Keratinocyte (primary cell): ENCODE measurements around the gene C17orf114.

ENCODE experiments used
- DNase-seq: peaks from one replicate; pipeline ENCODE4 v3.0.0-alpha.2; 2011; ENCODE audit warnings: low read depth, missing footprints, low spot score
- FAIRE-seq: peaks from 2 replicates; lab custom pipeline; 2011; peaks lifted over from hg19 to GRCh38; lab: Jason Lieb, UNC
- H2AFZ ChIP-seq: 2 replicates; pipeline ENCODE4 v1.6.0; 2012; ENCODE audit warnings: low read length, control low read depth, inconsistent platforms; ENCODE audit not compliant: control insufficient read depth
- H3K27ac ChIP-seq: 2 replicates; pipeline ENCODE4 v1.5.1; 2011; ENCODE audit warnings: low read length; ENCODE audit not compliant: control insufficient read depth, insufficient read depth
- H3K27me3 ChIP-seq: 3 replicates; pipeline ENCODE4 v1.6.0; 2011; ENCODE audit warnings: low read length; ENCODE audit not compliant: control insufficient read depth, insufficient read depth; ENCODE audit errors: extremely low read depth
- H3K36me3 ChIP-seq, 2 experiments: 2 replicates in 1 of 2; 3 replicates in 1 of 2; pipeline ENCODE4 v1.5.1; 2011; ENCODE audit warnings: low read length in 2 of 2, mild to moderate bottlenecking in 1 of 2; ENCODE audit not compliant: control insufficient read depth in 2 of 2, insufficient read depth in 2 of 2; ENCODE audit errors: extremely low read depth in 1 of 2
- H3K4me1 ChIP-seq: 3 replicates; pipeline ENCODE4 v1.5.1; 2011; ENCODE audit warnings: low read length; ENCODE audit not compliant: control insufficient read depth, insufficient read depth; ENCODE audit errors: extremely low read depth
- H3K4me2 ChIP-seq: 3 replicates; pipeline ENCODE4 v1.6.0; 2011; ENCODE audit warnings: low read depth, low read length; ENCODE audit not compliant: control insufficient read depth, insufficient read depth; ENCODE audit errors: extremely low read depth
- H3K4me3 ChIP-seq, 3 experiments: fragments of 200-600 bp in 1 of 3; sonication (generic) in 1 of 3; 2 replicates in 2 of 3; 3 replicates in 1 of 3; pipeline ENCODE4 v1.5.1; 2011 to 2016; ENCODE audit warnings: low read length in 3 of 3, mild to moderate bottlenecking in 3 of 3, control low read depth in 2 of 3, inconsistent platforms in 1 of 3, low read depth in 1 of 3, mixed read lengths in 1 of 3, mixed run types in 1 of 3, moderate library complexity in 1 of 3; ENCODE audit not compliant: control insufficient read depth in 2 of 3, insufficient read depth in 2 of 3; ENCODE audit errors: extremely low read depth in 1 of 3
- H3K79me2 ChIP-seq: 2 replicates; pipeline ENCODE4 v1.6.0; 2012; ENCODE audit warnings: low read length; ENCODE audit not compliant: control insufficient read depth, insufficient read depth
- H3K9ac ChIP-seq: 3 replicates; pipeline ENCODE4 v1.6.0; 2011; ENCODE audit warnings: low read length; ENCODE audit not compliant: control insufficient read depth, insufficient read depth; ENCODE audit errors: extremely low read depth
- H3K9me1 ChIP-seq: 3 replicates; pipeline ENCODE4 v1.6.0; 2011; ENCODE audit warnings: low read length; ENCODE audit not compliant: control insufficient read depth, insufficient read depth; ENCODE audit errors: extremely low read depth
- H3K9me3 ChIP-seq: 2 replicates; pipeline ENCODE4 v1.5.1; 2012; ENCODE audit warnings: low read depth, low read length; ENCODE audit not compliant: control insufficient read depth
- H4K20me1 ChIP-seq: 3 replicates; pipeline ENCODE4 v1.6.0; 2011; ENCODE audit warnings: low read length; ENCODE audit not compliant: control insufficient read depth, insufficient read depth; ENCODE audit errors: extremely low read depth
- CTCF ChIP-seq, 3 experiments: IDR thresholded peaks in 1 of 3; conservative IDR thresholded peaks in 1 of 3; optimal IDR thresholded peaks in 1 of 3; 2 replicates in 2 of 3; 3 replicates in 1 of 3; pipeline versions ENCODE3 to v1.5.1; 2011; ENCODE audit warnings: low read length in 3 of 3, mild to moderate bottlenecking in 3 of 3, moderate library complexity in 2 of 3, control low read depth in 1 of 3, inconsistent platforms in 1 of 3; ENCODE audit not compliant: insufficient read depth in 2 of 3; ENCODE audit errors: extremely low read depth in 1 of 3
- EZH2 ChIP-seq: IDR thresholded peaks from one replicate; pipeline ENCODE4 v1.6.1; 2012; ENCODE audit warnings: inconsistent platforms, mild to moderate bottlenecking, low read length, moderate library complexity
- dilution Hi-C: fragments of 300-500 bp; cut with MboI; formaldehyde crosslinking; loops from one replicate; pipeline ENCODE4 v1.7.0; 2020; ENCODE audit warnings: low sequenced_read_pairs; ENCODE audit not compliant: extremely low pct_ligation_motif_present

Gene C17orf114

GRCh38 chr17:4837471-4838308 is 35.6 kb upstream of the C17orf114 start:
- Histone ChIP-seq H3K9me1 (peaks cover 11% of the 10 kb centered on the region), H3K9me3 (no peaks in the 10 kb centered on the region), H2AFZ (no peak overlapping the region), H3K4me3 (no peak overlapping the region), H3K4me1 (peaks cover 45% of the 10 kb centered on the region), H3K27ac (peak overlapping the region; percentile 22), H3K4me2 (peak overlapping the region; percentile 31), H3K36me3 (peaks cover 10 to 31% of the 10 kb centered on the region in 2 experiments), H3K27me3 (no peaks in the 10 kb centered on the region), H3K79me2 (peaks cover 89% of the 10 kb centered on the region), H3K9ac (peak overlapping the region; percentile 13), H4K20me1 (peaks cover 6% of the 10 kb centered on the region)
- DNase-seq (no peak), FAIRE-seq (no peak)
- dilution Hi-C loops, result no loop called here
- no peak for TF ChIP-seq CTCF (optimal IDR thresholded peaks at IDR 0.05 in 1 of 3, IDR thresholded peaks at IDR 0.05 in 1 of 3, conservative IDR thresholded peaks at IDR 0.05 in 1 of 3; ENCODE audit: extremely low read depth in 1 of 3, insufficient read depth in 2 of 3, low read length in 3 of 3)
- TF ChIP-seq EZH2, result no peak

GRCh38 chr17:4836221-4836620 is 34.1 kb upstream of the C17orf114 start:
- no peak overlapping the region for H3K9ac ChIP-seq
- TF ChIP-seq EZH2, result no peak
- no peak for TF ChIP-seq CTCF (optimal IDR thresholded peaks at IDR 0.05 in 1 of 3, IDR thresholded peaks at IDR 0.05 in 1 of 3, conservative IDR thresholded peaks at IDR 0.05 in 1 of 3; ENCODE audit: extremely low read depth in 1 of 3, insufficient read depth in 2 of 3, low read length in 3 of 3)
- H2AFZ ChIP-seq, result no peak overlapping the region
- H4K20me1 ChIP-seq, result peaks cover 6% of the 10 kb centered on the region
- peaks cover 11% of the 10 kb centered on the region for H3K9me1 ChIP-seq
- no peaks in the 10 kb centered on the region for H3K9me3 ChIP-seq
- dilution Hi-C loops, result no loop called here
- H3K4me2 ChIP-seq, result no peak overlapping the region
- no peak for FAIRE-seq
- H3K4me1 ChIP-seq, result peaks cover 45% of the 10 kb centered on the region
- H3K4me3 ChIP-seq, result no peak overlapping the region
- no peak for DNase-seq
- peaks cover 8 to 27% of the 10 kb centered on the region in 2 experiments for H3K36me3 ChIP-seq
- no peak overlapping the region for H3K27ac ChIP-seq
- H3K27me3 ChIP-seq, result no peaks in the 10 kb centered on the region
- peaks cover 77% of the 10 kb centered on the region for H3K79me2 ChIP-seq
